ENCODE data around the gene PCDHGB6. TPM values are rescaled to one million over a fixed set of nuclear protein-coding genes. Genes with fewer than 3 reads are reported as not detected.
"Not testable (repeated sequence)": the region's sequence is repeated elsewhere in the genome, so short reads cannot be mapped to it uniquely, and the experiment has no call there.

PCDHGB6 gene
- total RNA-seq, 2 experiments from 2014 or later: 0.07 TPM; not detected in 1

DNA sequence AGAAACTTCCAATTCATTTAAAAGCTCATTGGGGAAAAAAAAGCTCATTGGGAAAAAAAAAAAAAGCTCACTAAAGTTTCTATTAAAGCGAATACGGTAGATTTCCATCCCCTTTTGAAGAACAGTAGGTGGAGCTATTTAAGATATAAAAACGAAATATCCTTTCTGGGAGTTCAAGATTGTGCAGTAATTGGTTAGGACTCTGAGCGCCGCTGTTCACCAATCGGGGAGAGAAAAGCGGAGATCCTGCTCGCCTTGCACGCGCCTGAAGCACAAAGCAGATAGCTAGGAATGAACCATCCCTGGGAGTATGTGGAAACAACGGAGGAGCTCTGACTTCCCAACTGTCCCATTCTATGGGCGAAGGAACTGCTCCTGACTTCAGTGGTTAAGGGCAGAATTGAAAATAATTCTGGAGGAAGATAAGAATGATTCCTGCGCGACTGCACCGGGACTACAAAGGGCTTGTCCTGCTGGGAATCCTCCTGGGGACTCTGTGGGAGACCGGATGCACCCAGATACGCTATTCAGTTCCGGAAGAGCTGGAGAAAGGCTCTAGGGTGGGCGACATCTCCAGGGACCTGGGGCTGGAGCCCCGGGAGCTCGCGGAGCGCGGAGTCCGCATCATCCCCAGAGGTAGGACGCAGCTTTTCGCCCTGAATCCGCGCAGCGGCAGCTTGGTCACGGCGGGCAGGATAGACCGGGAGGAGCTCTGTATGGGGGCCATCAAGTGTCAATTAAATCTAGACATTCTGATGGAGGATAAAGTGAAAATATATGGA is 22.7 kb downstream of the PCDHGB6 start, which contains the start of gene PCDHGA12:
TSS of gene PCDHGA12 (plus strand) at position 176 of the 782 bp plus-strand sequence. CDS start at position 429, 253 bp downstream.
- intact Hi-C loops (cut with micrococcal nuclease): no loop called here
- H3K4me3 Mint-ChIP-seq: peak within 1 kb of the TSS; percentile 49
- CTCF ChIA-PET: interaction anchor here (0.6 to 4.7 kb wide), 24 partner anchors 9 to 1686 kb away, joined by 3 to 32 read pairs (median 5); partner anchors contain the start of genes PCDHGA10, PCDHGA11, PCDHGB3 and PCDHGB5
- peak; percentile 43 for DNase-seq
- POLR2A ChIA-PET: no interaction called here
- H3K27me3 Mint-ChIP-seq: peaks cover 56% of the 10 kb centered on the region
- peaks cover 4% of the 10 kb centered on the region for H3K4me1 Mint-ChIP-seq (ENCODE audit: low read depth)
- H3K9me3 Mint-ChIP-seq: peaks cover 23% of the 10 kb centered on the region
- H3K27ac Mint-ChIP-seq: peak within 1 kb of the TSS; percentile 63
- H3K36me3 Mint-ChIP-seq: peaks cover 20% of the 10 kb centered on the region

DNA sequence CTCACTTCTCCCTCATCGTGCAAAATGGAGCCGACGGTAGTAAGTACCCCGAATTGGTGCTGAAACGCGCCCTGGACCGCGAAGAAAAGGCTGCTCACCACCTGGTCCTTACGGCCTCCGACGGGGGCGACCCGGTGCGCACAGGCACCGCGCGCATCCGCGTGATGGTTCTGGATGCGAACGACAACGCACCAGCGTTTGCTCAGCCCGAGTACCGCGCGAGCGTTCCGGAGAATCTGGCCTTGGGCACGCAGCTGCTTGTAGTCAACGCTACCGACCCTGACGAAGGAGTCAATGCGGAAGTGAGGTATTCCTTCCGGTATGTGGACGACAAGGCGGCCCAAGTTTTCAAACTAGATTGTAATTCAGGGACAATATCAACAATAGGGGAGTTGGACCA is 23.5 kb downstream of the PCDHGB6 start:
- Mint-ChIP-seq H3K4me3 (no peak overlapping the region), H3K4me1 (ENCODE audit: low read depth) (peaks cover 4% of the 10 kb centered on the region), H3K9me3 (peaks cover 23% of the 10 kb centered on the region), H3K36me3 (peaks cover 20% of the 10 kb centered on the region), H3K27me3 (peaks cover 51% of the 10 kb centered on the region), H3K27ac (no peak overlapping the region)
- intact Hi-C loops (cut with micrococcal nuclease): no loop called here
- ChIA-PET CTCF (interaction anchor here (0.6 to 4.7 kb wide), 12 partner anchors 10 to 1302 kb away, joined by 3 to 32 read pairs (median 5); partner anchors contain the start of genes PCDHGA10, PCDHGA11 and TAF7), POLR2A (no interaction called here)
- DNase-seq: no peak

DNA sequence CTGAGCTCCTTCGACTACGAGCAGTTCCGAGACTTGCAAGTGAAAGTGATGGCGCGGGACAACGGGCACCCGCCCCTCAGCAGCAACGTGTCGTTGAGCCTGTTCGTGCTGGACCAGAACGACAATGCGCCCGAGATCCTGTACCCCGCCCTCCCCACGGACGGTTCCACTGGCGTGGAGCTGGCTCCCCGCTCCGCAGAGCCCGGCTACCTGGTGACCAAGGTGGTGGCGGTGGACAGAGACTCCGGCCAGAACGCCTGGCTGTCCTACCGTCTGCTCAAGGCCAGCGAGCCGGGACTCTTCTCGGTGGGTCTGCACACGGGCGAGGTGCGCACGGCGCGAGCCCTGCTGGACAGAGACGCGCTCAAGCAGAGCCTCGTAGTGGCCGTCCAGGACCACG is 24.5 kb downstream of the PCDHGB6 start:
- intact Hi-C loops (cut with micrococcal nuclease); DNase-seq; H3K27ac Mint-ChIP-seq; POLR2A ChIA-PET; H3K4me1 Mint-ChIP-seq (ENCODE audit: low read depth); H3K4me3 Mint-ChIP-seq: not testable (repeated sequence)
- CTCF ChIA-PET: interaction anchor here (1.1 to 4.7 kb wide), 2 partner anchors 11 to 18 kb away, joined by 3 to 32 read pairs; partner anchors contain the start of gene PCDHGA10
- Mint-ChIP-seq H3K27me3 (peaks cover 44% of the 10 kb centered on the region), H3K36me3 (peaks cover 17% of the 10 kb centered on the region), H3K9me3 (peaks cover 23% of the 10 kb centered on the region)

DNA sequence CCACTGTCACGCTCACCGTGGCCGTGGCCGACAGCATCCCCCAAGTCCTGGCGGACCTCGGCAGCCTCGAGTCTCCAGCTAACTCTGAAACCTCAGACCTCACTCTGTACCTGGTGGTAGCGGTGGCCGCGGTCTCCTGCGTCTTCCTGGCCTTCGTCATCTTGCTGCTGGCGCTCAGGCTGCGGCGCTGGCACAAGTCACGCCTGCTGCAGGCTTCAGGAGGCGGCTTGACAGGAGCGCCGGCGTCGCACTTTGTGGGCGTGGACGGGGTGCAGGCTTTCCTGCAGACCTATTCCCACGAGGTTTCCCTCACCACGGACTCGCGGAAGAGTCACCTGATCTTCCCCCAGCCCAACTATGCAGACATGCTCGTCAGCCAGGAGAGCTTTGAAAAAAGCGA is 24.9 kb downstream of the PCDHGB6 start:
- CTCF ChIA-PET: not testable (repeated sequence)

DNA sequence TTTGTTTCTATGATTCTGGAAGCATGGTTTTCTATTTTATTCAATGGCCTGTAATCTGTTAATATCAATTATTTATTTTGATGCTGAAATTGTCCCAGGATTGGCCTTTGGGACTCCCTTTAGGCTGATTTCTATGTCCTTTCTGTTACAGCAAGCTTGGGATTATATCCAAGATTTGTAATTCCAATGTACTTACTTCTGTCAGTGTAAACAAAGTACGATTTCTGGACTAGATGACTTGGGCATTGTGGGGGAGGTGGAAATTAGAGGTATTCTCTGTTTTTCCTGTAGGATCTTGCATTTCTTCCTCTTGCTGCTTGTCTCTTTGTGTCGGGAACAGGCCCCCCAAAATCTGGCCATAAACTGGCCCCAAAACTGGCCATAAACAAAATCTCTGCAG is 26.2 kb downstream of the PCDHGB6 start:
- intact Hi-C loops (cut with micrococcal nuclease): no loop called here
- DNase-seq: no peak
- no peak overlapping the region for H3K27ac Mint-ChIP-seq
- peaks cover 4% of the 10 kb centered on the region for H3K4me1 Mint-ChIP-seq (ENCODE audit: low read depth)
- POLR2A ChIA-PET: no interaction called here
- CTCF ChIA-PET: no interaction called here
- peaks cover 40% of the 10 kb centered on the region for H3K27me3 Mint-ChIP-seq
- H3K4me3 Mint-ChIP-seq: no peak overlapping the region
- H3K9me3 Mint-ChIP-seq: peaks cover 19% of the 10 kb centered on the region
- H3K36me3 Mint-ChIP-seq: peaks cover 13% of the 10 kb centered on the region

More for the DNA sequence above, 24.9 kb downstream of the PCDHGB6 start:
- POLR2A ChIA-PET; intact Hi-C loops (cut with micrococcal nuclease); H3K27ac Mint-ChIP-seq; DNase-seq; H3K4me3 Mint-ChIP-seq; H3K4me1 Mint-ChIP-seq (ENCODE audit: low read depth): not testable (repeated sequence)
- Mint-ChIP-seq H3K36me3 (peaks cover 17% of the 10 kb centered on the region), H3K9me3 (peaks cover 23% of the 10 kb centered on the region), H3K27me3 (peaks cover 44% of the 10 kb centered on the region)

DNA sequence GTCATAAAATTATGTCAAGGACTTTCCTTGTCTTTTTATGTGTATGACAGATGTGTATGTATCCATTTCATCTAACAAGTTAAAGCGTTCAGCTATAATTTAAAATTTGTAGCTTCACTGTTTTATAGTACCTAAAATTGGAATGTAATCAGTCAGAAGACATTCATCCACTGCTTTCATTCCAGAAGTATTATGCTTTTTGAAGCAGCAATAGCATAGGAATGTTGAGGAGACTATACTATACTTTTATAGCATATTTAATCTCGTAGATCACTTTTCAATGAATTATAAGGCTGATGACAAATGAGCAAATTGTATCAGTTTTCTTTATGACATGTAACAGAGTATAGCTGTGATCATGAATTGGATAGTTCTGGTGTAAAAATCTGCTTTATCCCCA is 29.4 kb downstream of the PCDHGB6 start:
- Mint-ChIP-seq H3K4me1 (ENCODE audit: low read depth) (no peaks in the 10 kb centered on the region), H3K4me3 (no peak overlapping the region), H3K27me3 (peaks cover 21% of the 10 kb centered on the region), H3K27ac (no peak overlapping the region), H3K36me3 (peaks cover 2% of the 10 kb centered on the region), H3K9me3 (peaks cover 7% of the 10 kb centered on the region)
- intact Hi-C loops (cut with micrococcal nuclease): no loop called here
- ChIA-PET CTCF (no interaction called here), POLR2A (no interaction called here)
- DNase-seq: no peak

DNA sequence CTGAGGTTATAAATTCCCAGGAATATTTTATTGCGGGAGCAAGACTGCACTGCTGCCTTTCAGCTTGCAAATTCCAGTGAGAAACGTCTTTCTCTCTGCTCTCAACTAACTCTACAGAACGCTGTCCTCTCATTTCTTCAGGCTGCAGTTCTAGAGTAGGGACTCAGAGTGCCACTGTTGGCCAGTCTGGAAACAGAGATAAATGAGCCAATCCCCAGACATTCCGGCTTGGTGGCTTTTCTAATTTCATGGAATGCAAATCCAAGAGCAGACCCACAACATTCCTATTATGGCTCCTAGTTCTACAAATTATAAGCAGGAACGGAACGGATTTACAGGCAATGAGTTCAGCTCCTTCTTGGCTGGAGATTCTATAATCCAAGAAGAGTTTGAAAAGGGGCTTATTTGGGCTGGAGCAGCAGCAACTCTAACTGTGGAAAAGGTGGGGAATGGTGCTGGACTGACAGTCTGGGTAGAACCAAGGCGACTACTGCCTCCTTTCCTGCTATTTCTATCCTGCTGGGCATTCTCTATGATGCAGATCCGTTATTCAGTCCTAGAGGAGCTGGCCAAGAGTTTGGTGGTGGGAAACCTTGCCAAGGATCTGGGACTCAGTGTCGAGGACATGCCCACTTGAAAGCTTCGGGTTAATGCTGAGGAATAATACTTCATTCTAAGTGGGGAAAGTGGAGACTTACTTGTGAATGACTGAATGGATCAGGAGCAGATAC is 31.8 kb downstream of the PCDHGB6 start:
- ChIA-PET CTCF (interaction anchor here (0.6 to 1.1 kb wide), 2 partner anchors 73 to 85 kb away, joined by 3 to 4 read pairs; no protein-coding TSS in a partner anchor), POLR2A (no interaction called here)
- Mint-ChIP-seq H3K4me3 (no peak overlapping the region), H3K27ac (no peak overlapping the region), H3K4me1 (ENCODE audit: low read depth) (no peaks in the 10 kb centered on the region), H3K36me3 (no peaks in the 10 kb centered on the region), H3K9me3 (no peaks in the 10 kb centered on the region), H3K27me3 (peaks cover 10% of the 10 kb centered on the region)
- intact Hi-C loops (cut with micrococcal nuclease): no loop called here
- no peak for DNase-seq

DNA sequence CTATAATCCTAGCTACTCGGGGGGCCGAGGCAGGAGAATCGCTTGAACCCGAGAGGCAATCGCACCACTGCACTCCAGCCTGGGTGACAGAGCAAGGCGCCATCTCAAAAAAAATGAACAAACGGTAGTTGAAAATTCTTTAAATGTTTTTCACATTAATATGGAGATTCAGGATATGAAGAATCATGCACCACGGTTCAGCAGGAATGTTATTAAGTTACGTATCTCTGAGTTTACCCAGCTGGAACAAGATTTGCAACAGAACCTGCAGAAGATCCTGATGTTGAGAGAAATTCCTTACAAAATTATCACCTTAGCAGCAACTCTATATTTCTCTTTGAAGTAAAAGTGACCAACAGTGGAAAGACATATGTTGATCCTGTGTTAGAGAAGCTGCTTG is 32.5 kb downstream of the PCDHGB6 start:
- Mint-ChIP-seq H3K36me3 (no peaks in the 10 kb centered on the region), H3K4me1 (ENCODE audit: low read depth) (no peaks in the 10 kb centered on the region), H3K27ac (no peak overlapping the region), H3K9me3 (no peaks in the 10 kb centered on the region), H3K27me3 (peaks cover 10% of the 10 kb centered on the region), H3K4me3 (no peak overlapping the region)
- DNase-seq: no peak
- ChIA-PET POLR2A (no interaction called here), CTCF (no interaction called here)
- intact Hi-C loops (cut with micrococcal nuclease): no loop called here

DNA sequence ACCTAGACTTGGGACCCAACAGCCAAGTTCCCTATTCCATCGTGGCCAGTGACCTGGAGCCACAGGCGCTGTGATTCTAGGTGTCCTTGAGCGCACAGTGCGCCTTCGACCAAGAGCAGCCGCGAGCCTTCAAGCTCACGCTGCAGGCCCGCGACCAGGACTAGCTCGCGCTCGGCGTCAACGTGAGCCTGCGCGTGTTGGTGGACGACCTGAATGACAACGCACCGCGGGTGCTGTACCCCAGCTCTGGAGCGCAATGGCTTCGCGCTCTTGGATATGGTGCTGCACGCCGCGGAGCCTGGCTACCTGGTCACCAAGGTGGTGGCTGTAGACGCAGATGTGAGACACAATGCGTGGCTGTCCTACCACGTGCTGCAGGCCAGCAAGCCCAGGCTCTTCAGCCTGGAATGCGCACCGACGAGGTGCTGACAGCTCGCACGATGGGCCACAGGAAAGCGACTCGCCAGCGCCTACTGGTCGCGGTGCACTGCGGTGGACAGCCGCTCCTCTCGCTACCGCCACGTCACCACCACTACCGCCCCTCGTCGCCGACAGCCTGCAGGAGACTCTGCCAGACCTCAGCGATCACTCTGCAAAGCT is 33.9 kb downstream of the PCDHGB6 start:
- peaks cover 13% of the 10 kb centered on the region for H3K27me3 Mint-ChIP-seq
- intact Hi-C loops (cut with micrococcal nuclease): no loop called here
- no peaks in the 10 kb centered on the region for H3K9me3 Mint-ChIP-seq
- no peak overlapping the region for H3K27ac Mint-ChIP-seq
- no peaks in the 10 kb centered on the region for H3K36me3 Mint-ChIP-seq
- H3K4me1 Mint-ChIP-seq (ENCODE audit: low read depth): no peaks in the 10 kb centered on the region
- DNase-seq: no peak
- ChIA-PET POLR2A (no interaction called here), CTCF (interaction anchor here (0.6 kb wide), 1 partner anchor 83 kb away, joined by 3 read pairs; no protein-coding TSS in a partner anchor)
- no peak overlapping the region for H3K4me3 Mint-ChIP-seq

Other genes starting within 250 kb of the PCDHGB6 start
- not detected for gene PCDHB7, start 235.4 kb upstream of the PCDHGB6 start, total RNA-seq
- gene PCDHB8, start 230.2 kb upstream of the PCDHGB6 start, total RNA-seq: not detected
- not detected for gene PCDHB16, start 225.6 kb upstream of the PCDHGB6 start, total RNA-seq
- gene PCDHB9, start 220.9 kb upstream of the PCDHGB6 start, total RNA-seq: not detected
- not detected for gene PCDHB10, start 215.7 kb upstream of the PCDHGB6 start, total RNA-seq
- not detected for gene PCDHB11, start 208.4 kb upstream of the PCDHGB6 start, total RNA-seq
- not detected for gene PCDHB12, start 199.3 kb upstream of the PCDHGB6 start, total RNA-seq
- not detected for gene PCDHB13, start 194.1 kb upstream of the PCDHGB6 start, total RNA-seq
- gene PCDHB14, start 184.7 kb upstream of the PCDHGB6 start, total RNA-seq: not detected
- gene PCDHB15, start 162.6 kb upstream of the PCDHGB6 start, total RNA-seq: not detected
- under 1 TPM; 0.19 to 0.31 TPM for gene SLC25A2, start 104.0 kb upstream of the PCDHGB6 start, total RNA-seq
- gene TAF7, start 87.2 kb upstream of the PCDHGB6 start, total RNA-seq: 10 to 100 TPM; 54.6 to 55.5 TPM
- not detected for gene PCDHGA1, start 77.5 kb upstream of the PCDHGB6 start, total RNA-seq
- not detected for gene PCDHGA2, start 69.3 kb upstream of the PCDHGB6 start, total RNA-seq
- not detected for gene PCDHGA3, start 64.2 kb upstream of the PCDHGB6 start, total RNA-seq
- not detected for gene PCDHGB1, start 57.9 kb upstream of the PCDHGB6 start, total RNA-seq
- under 1 TPM; 0.07 to 0.12 TPM for gene PCDHGA4, start 53.0 kb upstream of the PCDHGB6 start, total RNA-seq
- under 1 TPM; 0.10 to 0.19 TPM for gene PCDHGB2, start 48.0 kb upstream of the PCDHGB6 start, total RNA-seq
- not detected for gene PCDHGA5, start 43.9 kb upstream of the PCDHGB6 start, total RNA-seq
- under 1 TPM in 1 of 2 experiments, not detected in 1; 0.10 TPM for gene PCDHGB3, start 37.8 kb upstream of the PCDHGB6 start, total RNA-seq
- gene PCDHGA6, start 34.1 kb upstream of the PCDHGB6 start, total RNA-seq: under 1 TPM; 0.05 to 0.10 TPM
- gene PCDHGA7, start 25.3 kb upstream of the PCDHGB6 start, total RNA-seq: under 1 TPM in 1 of 2 experiments, not detected in 1; 0.07 TPM
- under 1 TPM in 1 of 2 experiments, not detected in 1; 0.07 TPM for gene PCDHGB4, start 20.3 kb upstream of the PCDHGB6 start, total RNA-seq
- gene PCDHGA8, start 15.4 kb upstream of the PCDHGB6 start, total RNA-seq: not detected
- gene PCDHGB5, start 10.1 kb upstream of the PCDHGB6 start, total RNA-seq: under 1 TPM; 0.12 to 0.15 TPM
- gene PCDHGA9, start 5.2 kb upstream of the PCDHGB6 start, total RNA-seq: under 1 TPM in 1 of 2 experiments, not detected in 1; 0.10 TPM
- under 1 TPM; 0.07 to 0.10 TPM for gene PCDHGA10, start 5.0 kb downstream of the PCDHGB6 start, total RNA-seq
- under 1 TPM in 1 of 2 experiments, not detected in 1; 0.07 TPM for gene PCDHGB7, start 9.7 kb downstream of the PCDHGB6 start, total RNA-seq
- gene PCDHGA11, start 13.0 kb downstream of the PCDHGB6 start, total RNA-seq: under 1 TPM in 1 of 2 experiments, not detected in 1; 0.05 TPM
- gene PCDHGA12, start 22.5 kb downstream of the PCDHGB6 start, total RNA-seq: under 1 TPM in 1 of 2 experiments, not detected in 1; 0.07 TPM
- gene PCDHGC3, start 67.9 kb downstream of the PCDHGB6 start, total RNA-seq: not detected
- gene PCDHGC4, start 77.0 kb downstream of the PCDHGB6 start, total RNA-seq: not detected
- not detected for gene PCDHGC5, start 81.1 kb downstream of the PCDHGB6 start, total RNA-seq
- gene DIAPH1, start 211.0 kb downstream of the PCDHGB6 start, total RNA-seq: 100 to 1,000 TPM; 225 to 227 TPM
- 10 to 100 TPM; 65.2 to 71.5 TPM for gene HDAC3, start 228.8 kb downstream of the PCDHGB6 start, total RNA-seq
- 10 to 100 TPM; 17.8 to 17.9 TPM for gene RELL2, start 229.0 kb downstream of the PCDHGB6 start, total RNA-seq
- gene FCHSD1, start 243.4 kb downstream of the PCDHGB6 start, total RNA-seq: 10 to 100 TPM; 40.1 to 46.0 TPM

Measured in activated CD4-positive, alpha-beta memory T cell treated with anti-CD3 and anti-CD28 coated beads for 36 hours (primary cell).